ENCODE results near the gene SNX30.

The SNX30 gene

GRCh38 chr9:112822618-112823017 lies 72.1 kb downstream of the SNX30 start:
- DNase-seq (ENCODE audit: low read depth) = no peak

GRCh38 chr9:112823257-112823656 lies 72.7 kb downstream of the SNX30 start:
- DNase-seq (ENCODE audit: low read depth) = no peak

GRCh38 chr9:112831281-112831851 lies 80.8 kb downstream of the SNX30 start:
- no peak for DNase-seq (ENCODE audit: low read depth)

GRCh38 chr9:112831969-112832368 lies 81.4 kb downstream of the SNX30 start:
- DNase-seq (ENCODE audit: low read depth) = no peak

- DNase-seq (ENCODE audit: low read depth) = no peak
These were observed 82.5 kb downstream of the SNX30 start for GRCh38 chr9:112833081-112833480.

GRCh38 chr9:112836394-112836793 lies 85.8 kb downstream of the SNX30 start:
- no peak for DNase-seq (ENCODE audit: low read depth)

- no peak for DNase-seq (ENCODE audit: low read depth)
These were observed 87.8 kb downstream of the SNX30 start for GRCh38 chr9:112838342-112838741.

- DNase-seq (ENCODE audit: low read depth) = no peak
These were observed 88.8 kb downstream of the SNX30 start for GRCh38 chr9:112839331-112839730.

GRCh38 chr9:112841261-112841660 lies 90.7 kb downstream of the SNX30 start:
- no peak for DNase-seq (ENCODE audit: low read depth)

GRCh38 chr9:112842555-112842954 lies 92.0 kb downstream of the SNX30 start:
- DNase-seq (ENCODE audit: low read depth) = no peak

- peak; percentile 58 for DNase-seq (ENCODE audit: low read depth)
These were observed 94.4 kb downstream of the SNX30 start for GRCh38 chr9:112844771-112845542.

- no peak for DNase-seq (ENCODE audit: low read depth)
These were observed 96.2 kb downstream of the SNX30 start for GRCh38 chr9:112846528-112847488.

GRCh38 chr9:112848316-112849151 lies 98.0 kb downstream of the SNX30 start:
- no peak for DNase-seq (ENCODE audit: low read depth)

GRCh38 chr9:112849363-112849922 lies 98.9 kb downstream of the SNX30 start:
- no peak for DNase-seq (ENCODE audit: low read depth)

- DNase-seq (ENCODE audit: low read depth) = no peak
These were observed 100.3 kb downstream of the SNX30 start for GRCh38 chr9:112850840-112851239.

- DNase-seq (ENCODE audit: low read depth) = no peak
These were observed 102.4 kb downstream of the SNX30 start for GRCh38 chr9:112852741-112853504.

GRCh38 chr9:112853882-112854585 lies 103.5 kb downstream of the SNX30 start:
- DNase-seq (ENCODE audit: low read depth) = no peak

- DNase-seq (ENCODE audit: low read depth) = no peak
These were observed 104.1 kb downstream of the SNX30 start for GRCh38 chr9:112854657-112855056.

- no peak for DNase-seq (ENCODE audit: low read depth)
These were observed 105.6 kb downstream of the SNX30 start for GRCh38 chr9:112856200-112856599.

- DNase-seq (ENCODE audit: low read depth) = no peak
These were observed 106.3 kb downstream of the SNX30 start for GRCh38 chr9:112856843-112857242.
